HTERT RPE-1 (cell line): ENCODE results near the gene VAV2.

ENCODE experiments used
- in situ Hi-C: fragments of 300-500 bp; cut with MboI; formaldehyde crosslinking; loops from 4 replicates; pipeline ENCODE4 v1.14.3; 2020; ENCODE audit warnings: low sequenced_read_pairs

VAV2 gene

GRCh38 chr9:133879615-133880014 lies 112.5 kb downstream of the VAV2 start:
- in situ Hi-C loops = no loop called here

- in situ Hi-C loops = no loop called here
Measured at GRCh38 chr9:133878402-133878801, 113.7 kb downstream of the VAV2 start.

- in situ Hi-C loops = no loop called here
Measured at GRCh38 chr9:133877967-133878366, 114.2 kb downstream of the VAV2 start.

GRCh38 chr9:133877327-133877726 lies 114.8 kb downstream of the VAV2 start:
- in situ Hi-C loops = no loop called here

DNA sequence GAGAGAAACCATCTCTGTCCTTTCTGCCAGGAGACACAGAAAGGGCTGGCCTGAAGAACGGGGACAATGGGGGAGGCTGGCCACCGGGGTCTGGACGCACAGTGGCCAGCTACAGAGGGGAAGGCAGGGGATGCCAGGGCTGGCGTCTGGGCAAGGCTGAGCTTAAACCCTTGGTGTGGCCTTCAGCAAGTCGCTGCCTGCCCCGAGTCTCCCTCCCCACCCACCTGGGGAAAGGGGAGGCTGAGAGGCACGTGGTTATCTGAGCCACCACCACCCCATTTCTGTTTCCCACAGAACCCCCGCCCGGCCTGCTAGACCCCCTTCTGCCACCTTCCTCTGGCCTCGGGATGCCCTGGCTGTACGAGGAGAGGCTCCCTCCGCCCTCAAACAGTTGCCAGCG lies 115.3 kb downstream of the VAV2 start:
- in situ Hi-C loops = no loop called here

DNA sequence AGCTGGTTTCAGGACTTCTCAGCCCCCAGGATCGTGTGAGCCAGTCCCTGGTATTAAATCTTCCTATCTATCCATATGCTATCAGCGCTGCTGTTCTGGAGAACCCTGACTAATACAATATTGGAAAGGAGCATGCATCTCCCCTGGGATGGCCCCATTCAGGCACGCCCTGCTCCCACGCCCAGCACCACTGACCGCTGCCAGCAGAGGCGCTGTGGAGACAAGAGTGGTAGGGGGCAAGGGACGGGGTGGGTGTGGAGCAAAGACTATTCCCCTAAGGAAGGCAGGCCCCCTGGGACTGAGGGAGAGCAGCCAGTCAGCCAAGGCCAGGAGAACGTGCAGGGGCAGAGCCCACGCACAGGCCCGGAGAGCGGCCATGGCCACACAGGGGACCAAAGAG lies 116.0 kb downstream of the VAV2 start:
- in situ Hi-C loops = no loop called here

DNA sequence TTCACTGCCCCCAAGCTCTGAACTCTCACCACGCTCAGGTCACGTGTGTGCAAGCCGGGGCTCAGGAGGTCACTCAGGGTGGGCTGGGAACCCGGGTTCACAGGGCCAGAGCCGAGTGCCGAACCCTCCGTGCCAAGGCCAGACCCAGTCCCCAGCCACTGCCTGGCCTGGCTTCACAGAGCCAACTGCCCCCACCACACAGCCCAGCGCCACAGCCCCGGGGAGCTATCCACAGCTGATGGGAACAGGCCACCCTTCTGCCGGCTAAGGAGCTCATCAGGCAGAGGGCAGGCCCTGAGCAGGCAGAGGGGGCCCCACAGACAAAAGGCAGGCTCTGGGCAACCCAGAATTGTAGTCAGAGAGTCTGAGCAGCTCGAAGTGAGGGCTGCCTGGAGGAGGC lies 117.0 kb downstream of the VAV2 start:
- in situ Hi-C loops = no loop called here

DNA sequence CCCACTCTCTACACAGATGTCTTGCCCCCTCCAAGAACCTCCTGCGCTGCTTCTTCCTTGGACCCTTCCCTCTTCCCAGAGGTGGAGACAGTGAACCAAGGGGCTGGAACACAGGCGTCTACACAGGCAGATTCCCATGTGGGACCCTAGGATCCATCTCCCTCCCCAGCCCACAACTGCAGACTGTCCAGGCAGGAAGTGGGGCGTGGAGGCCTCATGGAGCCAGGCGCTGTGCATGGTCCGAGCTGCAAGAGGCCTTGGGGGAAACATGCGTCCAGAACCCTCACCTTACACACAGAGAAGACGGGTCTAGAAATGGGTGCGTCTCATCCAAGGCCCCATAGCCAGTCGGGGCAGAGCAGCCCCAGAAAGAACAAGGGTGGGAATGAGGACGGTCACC lies 117.5 kb downstream of the VAV2 start:
- in situ Hi-C loops = no loop called here

- in situ Hi-C loops = no loop called here
Measured at GRCh38 chr9:133874060-133874657, 118.0 kb downstream of the VAV2 start.

- in situ Hi-C loops = no loop called here
Measured at GRCh38 chr9:133873461-133873891, 118.6 kb downstream of the VAV2 start.

DNA sequence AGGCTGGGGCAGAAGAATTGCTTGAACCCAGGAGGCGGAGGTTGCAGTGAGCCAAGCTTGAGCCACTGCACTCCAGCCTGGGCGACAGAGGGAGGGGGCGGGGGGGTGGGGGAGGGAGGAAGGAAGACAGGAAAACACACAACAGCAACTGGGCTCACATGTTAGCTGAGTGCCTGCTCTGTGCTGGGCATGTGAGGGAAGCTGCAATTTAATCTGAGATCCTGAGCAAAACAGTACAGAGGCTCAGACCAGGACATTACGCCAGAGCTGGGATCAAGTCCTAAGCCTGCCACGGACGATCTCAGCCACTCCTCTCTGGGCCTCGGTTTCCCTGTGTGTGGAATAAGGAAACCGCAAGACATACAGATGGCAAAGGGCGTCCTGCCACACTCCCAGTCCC lies 119.1 kb downstream of the VAV2 start:
- in situ Hi-C loops = no loop called here

DNA sequence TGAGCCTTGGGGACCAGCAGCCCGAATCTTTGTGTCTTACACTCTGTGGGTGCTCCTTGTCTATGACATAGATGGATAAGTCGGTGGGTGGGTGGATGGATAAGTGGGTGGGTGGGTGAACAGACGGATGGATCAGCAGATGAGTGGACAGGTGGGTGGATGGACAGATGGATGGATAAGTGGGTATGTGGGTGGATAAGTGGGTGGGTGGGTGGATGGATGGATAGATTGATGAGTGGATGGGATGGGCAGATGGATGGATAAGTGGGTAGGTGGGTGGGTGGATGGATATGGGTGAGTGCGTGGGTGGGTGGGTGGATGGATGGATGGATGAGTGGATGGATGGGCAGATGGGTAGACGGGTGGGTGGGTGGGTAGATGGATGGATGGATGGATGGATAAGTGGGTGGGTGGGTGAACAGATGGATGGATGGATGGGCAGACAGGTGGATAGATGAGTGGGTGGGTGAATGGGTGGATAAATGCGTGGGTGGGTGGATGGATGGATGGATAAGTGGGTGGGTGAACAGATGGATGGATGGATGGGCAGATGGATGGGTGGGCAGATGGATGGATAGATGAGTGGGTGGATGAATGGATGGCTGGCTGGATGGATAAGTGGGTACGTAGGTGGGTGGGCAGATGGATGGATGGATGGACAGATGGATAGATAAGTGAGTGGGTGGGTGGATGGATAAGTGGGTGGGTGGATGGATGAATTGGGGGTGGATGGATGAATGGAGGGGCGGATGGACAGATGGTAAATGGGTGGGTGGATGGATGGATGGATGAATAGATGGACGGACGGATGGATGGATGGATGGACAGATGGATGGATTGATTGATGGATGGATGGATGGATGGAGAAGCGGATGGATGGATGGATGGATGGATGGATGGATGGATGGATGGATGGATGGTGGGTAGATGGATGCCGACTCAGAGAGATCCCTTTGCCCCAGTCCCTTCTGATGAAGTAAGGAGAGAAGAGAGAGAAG lies 121.2 kb downstream of the VAV2 start:
- in situ Hi-C loops = no loop called here

GRCh38 chr9:133869674-133870405 lies 122.3 kb downstream of the VAV2 start:
- in situ Hi-C loops = no loop called here

- in situ Hi-C loops = no loop called here
Measured at GRCh38 chr9:133868203-133868602, 123.9 kb downstream of the VAV2 start.

GRCh38 chr9:133866946-133867345 lies 125.2 kb downstream of the VAV2 start:
- in situ Hi-C loops = no loop called here

DNA sequence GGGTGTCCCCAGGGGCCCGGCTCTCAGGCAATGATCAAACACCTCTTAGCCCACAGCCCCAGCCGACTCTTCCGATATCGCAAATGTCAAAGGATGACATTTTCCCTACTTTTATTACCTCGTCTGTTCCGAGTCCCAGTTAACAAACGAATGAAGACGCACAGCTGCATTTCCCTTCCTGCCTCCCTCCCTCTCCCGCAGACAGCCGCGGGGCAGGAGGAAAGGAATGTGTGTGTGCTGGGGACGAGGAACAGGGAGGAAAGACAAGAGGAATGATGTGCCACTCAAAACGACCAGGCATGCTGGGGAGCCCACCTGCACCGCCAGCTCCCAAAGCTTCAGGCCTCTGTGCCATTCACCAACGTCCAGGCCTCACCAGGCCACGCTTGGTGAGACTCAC lies 128.1 kb downstream of the VAV2 start:
- in situ Hi-C loops = no loop called here

DNA sequence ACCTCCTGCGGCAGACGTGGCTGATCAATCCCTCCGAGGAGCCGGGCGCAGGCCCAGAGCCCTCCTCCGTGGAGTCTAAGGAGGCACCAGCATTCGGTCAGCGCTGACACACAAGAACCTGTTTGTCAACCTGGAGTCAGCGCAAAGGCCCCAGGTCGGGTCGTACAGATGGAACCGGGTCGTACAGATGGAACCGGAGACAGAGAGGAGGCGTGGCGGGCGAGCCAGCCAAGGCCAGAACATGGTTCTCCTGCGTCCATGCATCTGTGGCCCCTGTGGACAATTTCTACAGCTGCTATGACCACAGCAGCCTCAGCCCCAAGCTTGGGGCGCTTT lies 128.9 kb downstream of the VAV2 start:
- in situ Hi-C loops = no loop called here

DNA sequence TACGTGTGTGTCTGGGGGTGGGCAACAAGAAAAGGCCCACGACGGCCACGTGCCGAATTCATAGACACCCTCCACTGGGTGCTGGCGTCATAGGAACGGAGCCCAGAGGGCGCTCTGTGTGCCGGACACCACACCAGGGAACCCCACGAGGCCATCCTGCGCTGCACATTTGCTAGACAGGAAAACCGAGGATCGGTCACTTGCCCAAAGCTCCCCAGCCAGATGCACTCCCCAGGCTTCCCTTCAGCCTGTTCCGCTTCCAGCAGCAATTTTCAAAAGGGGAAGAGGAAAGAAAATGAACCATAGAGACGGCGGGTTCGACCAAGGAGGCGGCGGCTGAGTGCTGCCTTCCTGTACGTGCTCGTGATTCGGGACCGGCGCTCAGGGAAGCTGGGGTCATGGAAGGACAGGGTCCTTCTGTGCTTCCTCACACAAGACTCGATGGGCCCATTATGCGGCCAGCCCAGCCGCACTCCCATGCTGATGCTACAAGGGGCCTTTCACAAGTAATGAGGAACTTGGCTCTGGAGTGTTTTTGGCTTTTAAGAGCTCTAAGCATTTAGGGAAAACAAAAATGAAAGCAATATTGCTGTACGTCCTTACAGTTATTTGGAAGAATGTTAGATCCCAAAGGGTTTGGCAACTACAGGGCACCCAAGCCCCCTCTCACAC lies 129.4 kb downstream of the VAV2 start:
- in situ Hi-C loops = no loop called here

DNA sequence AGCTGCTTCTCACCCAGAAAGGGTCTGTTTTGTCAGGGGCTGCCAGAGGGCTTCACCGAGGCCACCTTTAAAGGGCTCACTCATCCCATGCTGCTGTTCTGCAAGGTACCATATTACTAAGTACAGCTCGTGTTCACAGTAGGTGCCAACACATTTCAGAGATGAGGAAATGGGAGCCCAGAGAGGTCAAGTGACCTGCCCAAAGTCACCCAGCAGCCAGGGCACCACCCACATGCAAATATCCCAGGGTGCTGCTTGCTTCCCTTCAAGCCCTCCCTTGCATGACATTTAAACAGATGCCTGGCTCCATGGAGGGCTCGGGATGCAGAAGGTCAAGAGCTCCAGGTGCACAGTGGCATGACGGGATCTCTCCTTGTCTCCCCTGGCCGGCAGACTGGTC lies 130.4 kb downstream of the VAV2 start:
- in situ Hi-C loops = no loop called here

GRCh38 chr9:133861086-133861485 lies 131.0 kb downstream of the VAV2 start:
- in situ Hi-C loops = no loop called here

DNA sequence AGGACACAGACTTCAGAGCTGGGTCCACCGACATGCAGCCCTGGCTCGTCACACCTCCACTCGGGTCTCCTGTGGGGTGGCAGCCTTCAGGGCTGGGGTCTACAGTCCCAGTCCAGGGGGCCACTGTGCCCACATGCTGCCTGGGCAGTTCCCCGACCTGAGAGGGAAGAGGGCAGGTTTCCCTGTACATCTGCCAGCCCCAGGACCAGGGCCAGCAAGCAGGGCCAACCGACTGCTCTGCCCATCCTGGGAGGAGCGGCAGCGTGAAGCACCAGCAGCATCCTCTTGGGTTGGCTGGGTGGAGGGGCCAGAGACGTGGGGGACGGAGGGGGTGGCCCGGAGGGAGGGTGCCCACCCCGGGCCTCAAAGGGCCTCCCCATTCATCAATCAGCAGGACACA lies 133.4 kb downstream of the VAV2 start:
- in situ Hi-C loops = no loop called here
